ACC112 (cell line): Measurements from ENCODE around the gene ZBED1.

Experiments
- H2AFZ ChIP-seq: fragments of 200-600 bp; sonication (generic); one replicate; pipeline ENCODE4 v1.6.0; 2017; ENCODE audit warnings: antibody characterized with exemption, low read length; ENCODE audit not compliant: unreplicated experiment
- H3K27ac ChIP-seq: fragments of 200-600 bp; sonication (generic); 2 replicates; pipeline ENCODE4 v1.5.1; 2014; ENCODE audit warnings: low read depth, mild to moderate bottlenecking, antibody characterized with exemption, low read length, moderate library complexity
- H3K27me3 ChIP-seq: fragments of 200-600 bp; sonication (generic); 2 replicates; pipeline ENCODE4 v1.6.1; 2014; ENCODE audit warnings: mild to moderate bottlenecking, antibody characterized with exemption, low read length, moderate library complexity, mixed read lengths; ENCODE audit not compliant: insufficient read depth
- H3K36me3 ChIP-seq: fragments of 200-600 bp; sonication (generic); 2 replicates; pipeline ENCODE4 v1.6.1; 2016; ENCODE audit warnings: mild to moderate bottlenecking, antibody characterized with exemption, low read length, moderate library complexity, mixed read lengths; ENCODE audit not compliant: insufficient read depth
- H3K4me1 ChIP-seq: fragments of 200-600 bp; sonication (generic); one replicate; pipeline ENCODE4 v1.6.1; 2016; ENCODE audit warnings: low read length, mixed read lengths; ENCODE audit not compliant: insufficient read depth, unreplicated experiment, control insufficient read depth
- H3K4me3 ChIP-seq: fragments of 200-600 bp; sonication (generic); 2 replicates; pipeline ENCODE4 v1.5.1; 2014; ENCODE audit warnings: mild to moderate bottlenecking, low read depth, low read length
- H3K79me2 ChIP-seq: fragments of 200-600 bp; sonication (generic); one replicate; pipeline ENCODE4 v1.6.0; 2016; ENCODE audit warnings: low read length; ENCODE audit not compliant: control insufficient read depth, unreplicated experiment, insufficient read depth

ZBED1 gene

DNA sequence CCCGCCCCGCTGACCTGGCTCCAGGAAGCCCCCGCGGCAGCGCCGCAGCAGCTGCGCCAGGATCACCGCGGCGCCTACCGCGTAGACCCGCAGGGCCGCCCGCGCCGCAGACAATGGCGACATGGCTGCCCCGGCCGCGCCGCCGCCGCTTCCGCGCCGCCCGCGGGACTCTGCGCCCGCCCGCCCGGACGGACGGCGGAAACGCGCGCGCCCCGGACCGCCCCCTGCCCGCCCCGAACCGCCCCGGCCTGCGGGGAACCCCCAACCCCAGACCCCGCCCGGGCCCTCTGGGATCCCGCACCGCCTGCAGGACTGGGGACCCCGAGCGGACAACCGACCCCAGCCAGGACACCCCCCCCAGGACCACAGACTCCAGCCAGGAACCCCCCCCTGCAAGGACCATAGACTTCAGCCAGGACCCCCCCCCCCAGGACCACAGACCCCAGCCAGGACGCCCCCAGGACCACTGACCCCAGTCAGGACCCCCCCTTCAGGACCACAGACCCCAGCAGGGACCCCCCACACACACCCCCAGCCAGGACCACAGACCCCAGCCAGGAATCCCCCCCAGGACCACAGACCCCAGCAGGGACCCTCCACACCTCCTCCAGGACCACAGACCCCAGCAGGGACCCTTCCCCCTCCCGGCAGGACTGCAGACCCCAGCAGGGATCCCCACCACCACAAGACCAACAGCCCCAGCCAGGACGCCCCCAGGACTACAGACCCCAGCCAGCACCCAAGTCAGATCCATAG is at the start of gene ZBED1, which contains the start of gene DHRSX:
Gene ZBED1, minus strand, starts transcription at position 174 of the 756 bp plus-strand sequence. CDS start 10,257 bp downstream, outside the sequence.
Gene DHRSX, minus strand, starts transcription at position 174 of the 756 bp plus-strand sequence. Its CDS starts 51 bp downstream, at position 123.
- Histone ChIP-seq H3K4me1 (peaks cover 26% of the 10 kb centered on the region), H3K27me3 (no peaks in the 10 kb centered on the region), H3K4me3 (peak within 1 kb of the TSS; percentile 98), H3K36me3 (peaks cover 6% of the 10 kb centered on the region; the same call in 1 of the 2 replicates), H2AFZ (peak within 1 kb of the TSS; percentile 99), H3K27ac (peak within 1 kb of the TSS; percentile 21; the same call in 1 of the 2 replicates), H3K79me2 (peaks cover 41% of the 10 kb centered on the region)

DNA sequence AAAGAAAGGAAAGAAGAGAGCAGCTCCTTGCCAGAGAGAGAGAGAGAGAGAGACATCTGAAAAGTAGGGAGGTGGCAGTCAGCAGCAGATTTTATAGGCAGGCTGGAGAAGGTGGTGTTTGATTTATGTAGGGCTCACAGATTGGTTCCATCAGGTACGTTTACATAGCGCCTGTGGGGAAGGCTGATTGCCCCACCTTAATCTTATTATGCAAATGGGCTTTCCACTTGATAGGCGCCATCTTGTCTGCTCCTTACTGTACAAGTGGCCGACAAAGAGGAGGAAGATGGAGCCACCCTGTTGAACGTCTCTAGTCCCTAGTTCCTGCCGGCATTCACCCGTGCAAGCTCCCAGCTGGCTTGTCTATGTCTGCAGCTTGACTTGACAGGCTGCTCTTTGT is 49.1 kb upstream of the ZBED1 start:
- no peak overlapping the region for H3K4me3 ChIP-seq
- H3K4me1 ChIP-seq, result no peaks in the 10 kb centered on the region
- H3K36me3 ChIP-seq, result no peaks in the 10 kb centered on the region
- no peaks in the 10 kb centered on the region for H3K79me2 ChIP-seq
- H3K27me3 ChIP-seq, result peaks cover 84% of the 10 kb centered on the region
- H3K27ac ChIP-seq, result no peak overlapping the region
- H2AFZ ChIP-seq, result no peak overlapping the region

DNA sequence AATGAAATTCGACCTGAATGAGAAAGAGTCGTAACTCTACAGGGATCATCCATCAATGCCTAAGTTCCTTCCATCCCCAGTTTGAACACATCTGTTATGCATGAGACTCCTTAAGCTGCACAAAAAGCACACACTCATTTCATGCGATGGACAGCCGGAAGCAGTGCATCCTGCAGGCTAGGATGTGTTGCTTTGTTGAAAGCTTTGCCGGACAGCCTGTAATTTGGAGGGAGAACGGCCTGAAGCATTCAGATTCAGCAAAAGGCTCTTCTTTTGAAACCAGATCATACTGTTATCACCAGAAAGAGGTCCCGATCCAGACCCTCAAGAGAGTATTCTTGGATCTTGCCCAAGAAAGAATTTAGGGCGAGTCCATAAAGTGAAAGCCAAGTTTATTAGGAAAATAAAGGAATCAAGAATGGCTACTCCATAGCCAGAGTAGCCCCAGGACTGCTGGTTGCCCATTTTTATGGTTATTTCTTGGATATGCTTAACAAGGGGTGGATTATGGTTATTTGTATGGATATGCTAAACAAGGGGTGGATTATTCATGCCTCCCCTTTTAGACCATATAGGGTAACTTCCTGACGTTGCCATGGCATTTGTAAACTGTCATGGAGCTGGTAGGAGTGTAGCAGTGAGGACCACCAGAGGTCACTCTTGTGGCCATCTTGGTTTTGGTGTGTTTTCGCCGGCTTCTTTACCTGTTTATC is 48.1 kb upstream of the ZBED1 start:
- Histone ChIP-seq H3K27ac (no peak overlapping the region), H3K4me3 (peak overlapping the region; percentile 50), H3K79me2 (no peaks in the 10 kb centered on the region), H3K27me3 (peaks cover 85% of the 10 kb centered on the region), H3K4me1 (no peaks in the 10 kb centered on the region), H3K36me3 (no peaks in the 10 kb centered on the region), H2AFZ (peak overlapping the region; percentile 70)

DNA sequence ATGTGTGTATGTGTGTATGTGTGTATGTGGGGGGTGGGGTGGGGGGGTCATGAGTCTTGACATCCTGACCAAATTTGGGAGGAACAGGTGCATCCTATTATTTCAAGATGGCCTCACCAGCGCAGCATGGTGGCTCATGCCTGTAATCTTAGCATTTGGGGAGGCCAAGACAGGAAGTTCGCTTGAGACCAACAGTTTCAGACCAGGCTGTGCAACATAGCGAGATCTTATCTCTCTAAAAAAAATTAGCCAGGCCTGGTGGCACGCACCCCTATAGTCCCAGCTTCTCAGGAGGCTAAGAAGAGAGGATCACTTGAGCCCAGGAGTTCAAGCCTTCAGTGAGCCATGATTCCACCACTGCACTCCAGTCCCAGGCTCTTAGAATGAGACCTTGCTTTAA is 47.0 kb upstream of the ZBED1 start:
- H3K36me3 ChIP-seq, result no peaks in the 10 kb centered on the region
- H3K4me3 ChIP-seq, result no peak overlapping the region
- H3K4me1 ChIP-seq, result no peaks in the 10 kb centered on the region
- H3K79me2 ChIP-seq, result no peaks in the 10 kb centered on the region
- H3K27me3 ChIP-seq, result peaks cover 83% of the 10 kb centered on the region
- H3K27ac ChIP-seq, result no peak overlapping the region
- no peak overlapping the region for H2AFZ ChIP-seq

GRCh38 chrX:2546496-2546895 is 45.7 kb upstream of the ZBED1 start:
- Histone ChIP-seq H3K79me2 (no peaks in the 10 kb centered on the region), H3K27ac (no peak overlapping the region), H3K36me3 (no peaks in the 10 kb centered on the region), H2AFZ (no peak overlapping the region), H3K27me3 (peaks cover 78% of the 10 kb centered on the region), H3K4me1 (no peaks in the 10 kb centered on the region), H3K4me3 (no peak overlapping the region)

- H3K36me3 ChIP-seq, result no peaks in the 10 kb centered on the region
- no peak overlapping the region for H3K4me3 ChIP-seq
- no peaks in the 10 kb centered on the region for H3K79me2 ChIP-seq
- H3K4me1 ChIP-seq, result no peaks in the 10 kb centered on the region
- H2AFZ ChIP-seq, result no peak overlapping the region
- no peak overlapping the region for H3K27ac ChIP-seq
- peaks cover 66% of the 10 kb centered on the region for H3K27me3 ChIP-seq
Observed at GRCh38 chrX:2545144-2545543, 44.4 kb upstream of the ZBED1 start.

DNA sequence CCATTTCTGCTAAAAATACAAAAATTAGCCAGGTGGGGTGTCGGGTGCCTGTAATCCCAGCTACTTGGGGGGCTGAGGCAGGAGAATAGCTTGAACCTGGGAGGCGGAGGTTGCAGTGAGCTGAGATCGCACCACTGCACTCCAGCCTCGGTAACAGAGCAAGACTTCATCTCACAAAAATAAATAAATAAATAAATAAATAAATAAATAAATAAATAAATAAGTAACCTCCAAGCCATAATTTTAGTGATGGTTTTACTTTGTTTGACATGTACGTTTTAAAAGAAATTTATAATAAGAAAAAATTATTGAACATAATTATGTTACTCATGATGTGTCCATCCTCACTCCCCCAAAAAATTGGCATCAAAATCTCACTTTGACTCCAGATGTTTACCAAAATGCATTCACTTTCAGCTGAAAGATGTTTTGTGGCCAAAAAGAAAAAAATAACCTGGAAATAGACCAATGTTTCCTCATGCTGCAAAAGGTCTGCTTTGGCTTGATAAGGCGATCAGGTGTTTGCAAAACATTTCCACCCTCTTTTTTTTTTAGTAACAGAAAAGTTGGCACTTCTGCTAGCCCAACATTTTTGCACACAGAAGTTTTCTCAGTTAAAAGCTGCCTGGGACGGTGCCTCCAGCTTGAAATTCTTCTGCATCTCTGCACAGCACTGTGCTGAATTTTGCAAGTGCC is 42.2 kb upstream of the ZBED1 start:
- no peak overlapping the region for H3K4me3 ChIP-seq
- H3K27ac ChIP-seq, result no peak overlapping the region
- no peaks in the 10 kb centered on the region for H3K36me3 ChIP-seq
- H2AFZ ChIP-seq, result no peak overlapping the region
- no peaks in the 10 kb centered on the region for H3K79me2 ChIP-seq
- peaks cover 67% of the 10 kb centered on the region for H3K27me3 ChIP-seq
- no peaks in the 10 kb centered on the region for H3K4me1 ChIP-seq

- H3K27me3 ChIP-seq, result peaks cover 76% of the 10 kb centered on the region
- H3K79me2 ChIP-seq, result no peaks in the 10 kb centered on the region
- H3K36me3 ChIP-seq, result no peaks in the 10 kb centered on the region
- H3K27ac ChIP-seq, result no peak overlapping the region
- H3K4me3 ChIP-seq, result no peak overlapping the region
- H2AFZ ChIP-seq, result no peak overlapping the region
- H3K4me1 ChIP-seq, result no peaks in the 10 kb centered on the region
Observed at GRCh38 chrX:2541603-2542002, 40.8 kb upstream of the ZBED1 start.

- no peak overlapping the region for H3K27ac ChIP-seq
- peaks cover 73% of the 10 kb centered on the region for H3K27me3 ChIP-seq
- H2AFZ ChIP-seq, result no peak overlapping the region
- no peaks in the 10 kb centered on the region for H3K36me3 ChIP-seq
- H3K4me1 ChIP-seq, result no peaks in the 10 kb centered on the region
- H3K79me2 ChIP-seq, result no peaks in the 10 kb centered on the region
- no peak overlapping the region for H3K4me3 ChIP-seq
Observed at GRCh38 chrX:2540426-2540947, 39.7 kb upstream of the ZBED1 start.

- Histone ChIP-seq H3K27ac (no peak overlapping the region), H3K36me3 (no peaks in the 10 kb centered on the region), H3K4me1 (no peaks in the 10 kb centered on the region), H3K27me3 (peaks cover 69% of the 10 kb centered on the region), H2AFZ (no peak overlapping the region), H3K79me2 (no peaks in the 10 kb centered on the region), H3K4me3 (no peak overlapping the region)
Observed at GRCh38 chrX:2539586-2539985, 38.8 kb upstream of the ZBED1 start.
